Panc1 (cell line): ENCODE measurements around the gene TMEM131. TPM values are rescaled to one million over a fixed set of nuclear protein-coding genes. Genes with fewer than 3 reads are reported as not detected.

Experiments
- ATAC-seq: fragments of 200-7000 bp; cut with Tn5 transposase; 2 replicates; pipeline ENCODE4 v1.9.1; 2020; ENCODE audit warnings: mild to moderate bottlenecking, moderate library complexity
- BruUV-seq: library from RNA; stranded (reverse); fragments of 400-500 nt; replicated peaks from 2 replicates; lab custom pipeline; 2021; lab: Mats Ljungman, UMichigan
- CTCF ChIA-PET: fragments of 300-600 bp; sonication (Branson Sonifier 250); formaldehyde crosslinking; loops from one replicate; lab custom pipeline; 2022; ENCODE audit warnings: antibody characterized with exemption; lab: Charles Lee
- POLR2A ChIA-PET: fragments of 300-600 bp; sonication (Branson Sonifier 250); formaldehyde crosslinking; loops from one replicate; lab custom pipeline; 2022; ENCODE audit warnings: antibody characterized with exemption; lab: Charles Lee
- DNase-seq: peaks from one replicate; pipeline ENCODE4 v3.0.0-alpha.2; 2010; ENCODE audit warnings: low read depth, low spot score
- H3K27ac ChIP-seq: 2 replicates; pipeline ENCODE4 v1.5.1; 2011; ENCODE audit warnings: mild to moderate bottlenecking, low read length, inconsistent platforms
- H3K27me3 ChIP-seq: fragments of 200-500 bp; sonication (Bioruptor generic); 2 replicates; pipeline ENCODE4 v1.6.0; 2014; ENCODE audit warnings: low read length, inconsistent platforms; ENCODE audit not compliant: control insufficient read depth, insufficient read depth
- H3K36me3 ChIP-seq: fragments of 200-500 bp; sonication (Bioruptor generic); 2 replicates; pipeline ENCODE4 v1.5.1; 2014; ENCODE audit warnings: inconsistent platforms, mild to moderate bottlenecking, low read length, moderate library complexity; ENCODE audit not compliant: control insufficient read depth, insufficient read depth
- H3K4me1 ChIP-seq: 2 replicates; pipeline ENCODE4 v1.5.1; 2011; ENCODE audit warnings: inconsistent platforms, mild to moderate bottlenecking, low read length, moderate library complexity; ENCODE audit not compliant: control insufficient read depth, insufficient read depth
- H3K4me3 ChIP-seq, 2 experiments: 2 replicates each; pipeline ENCODE4 v1.5.1; 2011 to 2012; ENCODE audit warnings: low read depth in 2 of 2, low read length in 2 of 2, mild to moderate bottlenecking in 2 of 2, inconsistent platforms in 1 of 2, moderate library complexity in 1 of 2
- H3K9me3 ChIP-seq: fragments of 200-500 bp; sonication (Bioruptor generic); 2 replicates; pipeline ENCODE4 v1.5.1; 2014; ENCODE audit warnings: low read depth, mild to moderate bottlenecking, inconsistent platforms, low read length, moderate library complexity; ENCODE audit not compliant: control insufficient read depth, insufficient read depth
- CTCF ChIP-seq: fragments of 450-650 bp; IDR thresholded peaks from 2 replicates; pipeline ENCODE4 v1.5.1; 2017; ENCODE audit warnings: mild to moderate bottlenecking
- POLR2AphosphoS5 ChIP-seq: IDR thresholded peaks from 2 replicates; pipeline ENCODE4 v1.6.1; 2012; ENCODE audit warnings: mild to moderate bottlenecking, low read depth, low read length, moderate library complexity
- REST ChIP-seq, 2 experiments: IDR thresholded peaks; 2 replicates each; pipeline ENCODE4 v1.6.1; 2011 to 2012; ENCODE audit warnings: low read depth in 2 of 2, control low read depth in 1 of 2, low read length in 1 of 2, mild to moderate bottlenecking in 1 of 2, moderate library complexity in 1 of 2; ENCODE audit not compliant: insufficient read depth in 1 of 2
- SIN3A ChIP-seq: IDR thresholded peaks from 2 replicates; pipeline ENCODE4 v1.6.1; 2012; ENCODE audit warnings: low read depth, mild to moderate bottlenecking, low read length, moderate library complexity, borderline replicate concordance; ENCODE audit not compliant: insufficient read depth
- TCF7L2 ChIP-seq: IDR thresholded peaks from 2 replicates; pipeline ENCODE4 v1.6.1; 2011; ENCODE audit warnings: mild to moderate bottlenecking, low read depth, low read length, inconsistent platforms
- in situ Hi-C: cut with HindIII; loops from 2 replicates; pipeline ENCODE4 v1.10.0; 2016; ENCODE audit warnings: low sequenced_read_pairs, low pct_unique_long_range_greater_than_20kb
- intact Hi-C: fragments of 100-400 bp; cut with micrococcal nuclease; formaldehyde crosslinking; loops from one replicate; pipeline ENCODE4 v1.10.0; 2022; ENCODE audit not compliant: unreplicated experiment
- total RNA-seq: library from RNA; stranded (reverse); gene quantifications from one replicate; pipeline ENCODE4 v1.2.1, GENCODE V29; 2021; ENCODE audit not compliant: unreplicated experiment

The TMEM131 gene
- total RNA-seq, 1 experiment from 2014 or later, result 43.4 TPM

- BruUV-seq, result no TSS peak
- ATAC-seq (no peak; the same call in 1 of the 2 replicates), DNase-seq (no peak)
- H3K4me1 ChIP-seq, result no peaks in the 10 kb centered on the region
- TF ChIP-seq TCF7L2 (no peak), SIN3A (no peak), POLR2AphosphoS5 (no peak), CTCF (no peak), REST (IDR thresholded peaks at IDR 0.05; ENCODE audit: insufficient read depth in 1 of 2, low read depth in 2 of 2, low read length in 1 of 2) (no peak)
- intact Hi-C loops (no loop called here), in situ Hi-C loops (no loop called here)
- 0 out of 2 replicates have a peak, but pooled peaks cover 4% of the 10 kb centered on the region for H3K36me3 ChIP-seq
- ChIA-PET CTCF (no interaction called here), POLR2A (no interaction called here)
- no peak overlapping the region for H3K27ac ChIP-seq
- H3K4me3 ChIP-seq, result no peak overlapping the region
- no peaks in the 10 kb centered on the region for H3K9me3 ChIP-seq
- H3K27me3 ChIP-seq, result no peaks in the 10 kb centered on the region
Observed at GRCh38 chr2:97751752-97752151, 244.0 kb downstream of the TMEM131 start.

GRCh38 chr2:97750017-97750416 is 245.7 kb downstream of the TMEM131 start:
- CTCF ChIA-PET, result no interaction called here
- BruUV-seq, result no TSS peak
- Histone ChIP-seq H3K36me3 (no peaks in the 10 kb centered on the region), H3K4me1 (no peaks in the 10 kb centered on the region), H3K4me3 (no peak overlapping the region), H3K9me3 (no peaks in the 10 kb centered on the region), H3K27ac (no peak overlapping the region), H3K27me3 (no peaks in the 10 kb centered on the region)
- no peak for ATAC-seq
- intact Hi-C loops (no loop called here), in situ Hi-C loops (no loop called here)
- DNase-seq, result no peak
- POLR2A ChIA-PET, result no interaction called here
- TF ChIP-seq POLR2AphosphoS5, result no peak
- TF ChIP-seq TCF7L2, result no peak
- no peak for TF ChIP-seq REST (IDR thresholded peaks at IDR 0.05; ENCODE audit: insufficient read depth in 1 of 2, low read depth in 2 of 2, low read length in 1 of 2)
- TF ChIP-seq SIN3A, result no peak
- TF ChIP-seq CTCF, result no peak
